PC-3 (cell line): Measurements from ENCODE around the gene CCBE1. TPM values are rescaled to one million over a fixed set of nuclear protein-coding genes. Genes with fewer than 3 reads are reported as not detected.

Experiments
- ATAC-seq: fragments of 200-7000 bp; cut with Tn5 transposase; 2 replicates; pipeline ENCODE4 v1.9.1; 2020; ENCODE audit warnings: mild to moderate bottlenecking, moderate library complexity
- BruUV-seq: library from RNA; stranded (reverse); fragments of 400-500 nt; replicated peaks from 2 replicates; lab custom pipeline; 2021; lab: Mats Ljungman, UMichigan
- CTCF ChIA-PET: fragments of 300-600 bp; sonication (Branson Sonifier 250); formaldehyde crosslinking; loops from one replicate; lab custom pipeline; 2022; ENCODE audit warnings: antibody characterized with exemption; lab: Charles Lee
- POLR2A ChIA-PET: fragments of 300-600 bp; sonication (Branson Sonifier 250); formaldehyde crosslinking; loops from one replicate; lab custom pipeline; 2022; ENCODE audit warnings: antibody characterized with exemption; ENCODE audit not compliant: unreplicated experiment; lab: Charles Lee
- DNase-seq: peaks from one replicate; pipeline ENCODE4 v3.0.0-alpha.2; 2015
- H2AFZ ChIP-seq: fragments of 300-600 bp; sonication (generic); 2 replicates; pipeline ENCODE4 v1.6.0; 2016; ENCODE audit warnings: antibody characterized with exemption, low read length
- H3F3A ChIP-seq: fragments of 300-600 bp; sonication (generic); one replicate; pipeline ENCODE4 v1.6.0; 2017; ENCODE audit warnings: antibody characterized with exemption, low read length, control low read depth, mild to moderate bottlenecking; ENCODE audit not compliant: unreplicated experiment
- H3K27ac ChIP-seq: fragments of 300-600 bp; sonication (generic); 2 replicates; pipeline ENCODE4 v1.5.1; 2016; ENCODE audit warnings: mild to moderate bottlenecking, low read length
- H3K27me3 ChIP-seq: fragments of 300-600 bp; sonication (generic); 2 replicates; pipeline ENCODE4 v1.6.1; 2016; ENCODE audit warnings: low read length, mixed read lengths
- H3K36me3 ChIP-seq: fragments of 300-600 bp; sonication (generic); 2 replicates; pipeline ENCODE4 v1.6.1; 2016; ENCODE audit warnings: low read depth, mixed run types, low read length, mixed read lengths
- H3K4me1 ChIP-seq: fragments of 300-600 bp; sonication (generic); 2 replicates; pipeline ENCODE4 v1.5.1; 2016; ENCODE audit warnings: low read length; ENCODE audit not compliant: insufficient read depth
- H3K4me2 ChIP-seq: fragments of 300-600 bp; sonication (generic); 2 replicates; pipeline ENCODE4 v1.6.0; 2016; ENCODE audit warnings: low read length
- H3K4me3 ChIP-seq: fragments of 300-600 bp; sonication (generic); 2 replicates; pipeline ENCODE4 v1.5.1; 2016; ENCODE audit warnings: mild to moderate bottlenecking, low read length, mixed read lengths
- H3K79me2 ChIP-seq: fragments of 300-600 bp; sonication (generic); 2 replicates; pipeline ENCODE4 v1.6.1; 2017; ENCODE audit warnings: low read length, mixed read lengths
- H3K9ac ChIP-seq: fragments of 300-600 bp; sonication (generic); 2 replicates; pipeline ENCODE4 v1.6.0; 2016; ENCODE audit warnings: mild to moderate bottlenecking, low read length
- H3K9me2 ChIP-seq: fragments of 300-600 bp; sonication (generic); replicated peaks from 2 replicates; pipeline ENCODE4 v1.6.1; 2016; ENCODE audit warnings: mixed run types, low read length, mixed read lengths
- H3K9me3 ChIP-seq: fragments of 300-600 bp; sonication (generic); 2 replicates; pipeline ENCODE4 v1.6.1; 2016; ENCODE audit warnings: low read length, mixed read lengths
- H4K20me1 ChIP-seq: fragments of 300-600 bp; sonication (generic); 2 replicates; pipeline ENCODE4 v1.6.1; 2016; ENCODE audit warnings: low read length, mixed read lengths
- CTCF ChIP-seq: fragments of 300-600 bp; sonication (generic); conservative IDR thresholded peaks from 2 replicates; pipeline ENCODE4 v1.5.1; 2017; ENCODE audit warnings: antibody characterized with exemption, low read depth, mild to moderate bottlenecking, low read length
- EZH2 ChIP-seq: fragments of 300-600 bp; sonication (generic); IDR thresholded peaks from one replicate; pipeline ENCODE4 v1.6.1; 2017; ENCODE audit warnings: antibody characterized with exemption, mild to moderate bottlenecking, low read length; ENCODE audit not compliant: unreplicated experiment
- EZH2phosphoT487 ChIP-seq: fragments of 300-600 bp; sonication (generic); IDR thresholded peaks from 2 replicates; pipeline ENCODE4 v1.6.1; 2018; ENCODE audit warnings: mild to moderate bottlenecking, antibody characterized with exemption, low read length, borderline replicate concordance
- intact Hi-C: fragments of 100-400 bp; cut with micrococcal nuclease; formaldehyde crosslinking; loops from 2 replicates; pipeline ENCODE4 v1.9.0; 2023
- total RNA-seq: library from RNA; depleted of rRNA; stranded (reverse); fragments of >200 nt; gene quantifications from 2 replicates; pipeline ENCODE4 v1.2.3, GENCODE V29; 2014

CCBE1 gene
- total RNA-seq, 1 experiment from 2014 or later = 13.9 TPM

- no peaks in the 10 kb centered on the region for H3K9me3 ChIP-seq
- H3K27me3 ChIP-seq = no peaks in the 10 kb centered on the region
- CTCF ChIA-PET = no interaction called here
- TF ChIP-seq EZH2 (no peak), EZH2phosphoT487 (no peak), CTCF (no peak)
- H3K36me3 ChIP-seq = no peaks in the 10 kb centered on the region
- H3K9ac ChIP-seq = no peak overlapping the region
- DNase-seq (no peak), ATAC-seq (no peak)
- H3K79me2 ChIP-seq = peaks cover 5% of the 10 kb centered on the region; the same call in 1 of the 2 replicates
- BruUV-seq = no TSS peak
- no peak overlapping the region for H3K27ac ChIP-seq
- no peaks in the 10 kb centered on the region for H4K20me1 ChIP-seq
- H3K9me2 ChIP-seq = no peaks in the 10 kb centered on the region
- H3K4me2 ChIP-seq = no peak overlapping the region
- no peak overlapping the region for H3K4me3 ChIP-seq
- POLR2A ChIA-PET = no interaction called here
- no peaks in the 10 kb centered on the region for H3F3A ChIP-seq
- intact Hi-C loops = no loop called here
- H3K4me1 ChIP-seq = no peaks in the 10 kb centered on the region
- H2AFZ ChIP-seq = no peak overlapping the region
Measured at GRCh38 chr18:59566533-59566971, 130.7 kb downstream of the CCBE1 start.

- no TSS peak for BruUV-seq
Measured at GRCh38 chr18:59565957-59566356, 131.3 kb downstream of the CCBE1 start.

More at GRCh38 chr18:59565957-59566356, 131.3 kb downstream of the CCBE1 start:
- ChIA-PET POLR2A (no interaction called here), CTCF (no interaction called here)
- Histone ChIP-seq H3K9me3 (no peaks in the 10 kb centered on the region), H3K9ac (no peak overlapping the region), H3K4me1 (no peaks in the 10 kb centered on the region), H3K9me2 (no peaks in the 10 kb centered on the region), H4K20me1 (no peaks in the 10 kb centered on the region), H3K36me3 (no peaks in the 10 kb centered on the region), H3K4me2 (no peak overlapping the region), H3K4me3 (no peak overlapping the region), H3K27me3 (no peaks in the 10 kb centered on the region), H2AFZ (no peak overlapping the region), H3K27ac (no peak overlapping the region), H3F3A (no peaks in the 10 kb centered on the region), H3K79me2 (peaks cover 5% of the 10 kb centered on the region; the same call in 1 of the 2 replicates)
- DNase-seq (no peak), ATAC-seq (no peak)
- TF ChIP-seq EZH2 (no peak), EZH2phosphoT487 (no peak), CTCF (no peak)
- intact Hi-C loops = no loop called here
